HG02840 (cell line): ENCODE data around the gene KATNAL1.
"Not testable (repeated sequence)": the region's sequence is repeated elsewhere in the genome, so short reads cannot be mapped to it uniquely, and the experiment has no call there.

Experiments
- ATAC-seq: cut with Tn5 transposase; IDR thresholded peaks from one replicate; pipeline ENCODE4 v1.9.1; 2021; ENCODE audit warnings: mild to moderate bottlenecking, moderate library complexity, moderate number of reproducible peaks; ENCODE audit not compliant: unreplicated experiment, low FRiP score

The KATNAL1 gene

DNA sequence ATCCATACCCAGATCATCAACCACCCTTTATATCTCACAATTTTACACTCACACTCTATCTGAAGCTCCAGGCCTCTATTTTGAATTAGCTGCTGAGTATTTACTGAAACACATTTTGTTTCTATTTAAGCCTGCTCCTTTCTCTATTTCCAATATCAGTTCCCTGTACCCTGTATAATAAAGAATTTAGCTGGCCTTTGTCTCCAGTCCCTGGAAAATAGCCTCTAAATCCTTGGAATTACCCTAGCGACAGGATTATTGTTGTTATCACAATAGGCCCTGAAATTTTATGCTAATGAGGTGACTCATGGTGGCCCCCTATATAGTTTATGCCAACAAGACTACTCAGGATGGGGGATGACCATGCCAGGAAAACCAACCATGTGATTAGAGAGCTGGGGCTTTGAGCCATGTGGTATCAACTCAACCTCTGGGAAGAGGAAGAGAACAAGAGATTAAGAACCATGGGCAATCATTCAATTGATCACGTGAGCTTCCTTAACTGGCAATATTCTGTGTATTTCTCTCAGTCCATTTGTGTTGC lies 72.7 kb downstream of the KATNAL1 start:
- no peak for ATAC-seq

DNA sequence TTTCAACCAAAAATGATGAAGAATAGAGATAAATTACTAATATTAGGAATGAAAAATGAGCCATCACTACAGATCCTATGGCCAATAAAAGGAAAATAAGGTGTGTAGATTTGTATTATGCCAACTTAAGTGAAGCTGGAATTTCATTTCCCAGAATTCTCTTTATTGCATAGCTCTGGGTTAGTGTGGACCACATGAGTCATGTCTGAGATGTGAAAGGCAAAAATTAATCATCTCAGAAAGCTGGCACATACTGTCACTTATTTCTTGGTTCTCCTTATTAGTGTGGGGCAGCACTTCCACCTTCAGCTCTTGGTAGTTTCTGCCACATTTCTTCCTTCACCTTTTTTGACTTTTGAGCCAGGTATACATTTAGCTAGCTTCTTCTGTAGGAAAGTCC lies 82.6 kb downstream of the KATNAL1 start:
- no peak for ATAC-seq

DNA sequence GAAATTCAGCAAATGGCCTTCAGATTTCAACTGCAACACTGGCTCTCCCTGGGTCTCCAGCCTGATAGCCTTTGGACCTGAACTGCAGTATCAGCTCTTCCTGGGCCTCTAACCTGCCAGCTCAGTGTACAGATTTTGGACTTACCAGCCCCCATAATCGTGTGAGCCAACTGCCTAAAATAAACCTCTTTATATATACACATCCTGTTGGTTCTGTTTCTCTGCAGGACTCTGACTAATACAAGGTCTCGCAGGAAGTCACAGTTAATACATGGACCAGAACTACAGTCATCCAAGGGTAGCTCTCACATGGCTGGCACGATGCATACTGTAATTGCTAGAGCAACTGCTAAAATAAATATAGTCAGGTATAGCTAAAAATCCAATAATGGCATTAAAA lies 85.1 kb downstream of the KATNAL1 start:
- no peak for ATAC-seq

DNA sequence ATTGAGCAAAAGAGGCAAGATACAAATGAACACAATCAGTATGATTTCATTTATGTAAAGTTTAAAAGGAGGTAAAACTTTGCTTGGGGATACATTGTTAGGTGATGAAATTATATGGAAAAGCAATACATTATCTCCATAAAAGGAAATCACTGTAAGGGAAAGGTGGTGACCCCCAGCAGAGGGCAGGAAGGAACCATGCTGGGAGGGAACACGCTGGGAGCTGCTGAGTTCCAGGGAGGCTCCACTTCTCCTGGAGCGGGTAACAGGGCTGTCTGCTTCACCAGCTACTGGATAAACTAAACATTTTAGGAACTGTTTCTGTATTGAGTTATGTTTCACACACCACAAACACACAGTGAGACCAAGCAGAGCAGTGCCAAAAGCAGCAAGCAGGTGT lies 91.2 kb downstream of the KATNAL1 start:
- no peak for ATAC-seq

DNA sequence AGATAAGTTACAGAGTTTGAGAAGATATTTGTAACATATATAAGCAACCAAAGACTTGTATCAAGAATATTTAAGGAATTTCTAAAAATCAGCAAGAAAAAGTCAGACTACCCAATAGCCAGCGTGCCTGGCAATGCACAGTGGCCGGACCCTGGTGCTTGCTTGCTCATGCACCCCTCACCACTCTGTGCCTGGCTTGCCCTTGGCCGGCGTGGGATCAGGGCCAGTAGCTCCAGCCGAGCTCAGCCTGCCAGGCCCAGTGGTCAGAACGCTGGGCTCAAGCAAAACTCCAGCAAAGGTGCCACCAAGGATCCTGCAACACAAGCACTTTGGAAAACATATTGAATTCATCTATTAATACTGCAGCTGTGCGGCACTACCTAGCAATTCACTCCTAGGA lies 95.1 kb downstream of the KATNAL1 start:
- ATAC-seq: no peak

DNA sequence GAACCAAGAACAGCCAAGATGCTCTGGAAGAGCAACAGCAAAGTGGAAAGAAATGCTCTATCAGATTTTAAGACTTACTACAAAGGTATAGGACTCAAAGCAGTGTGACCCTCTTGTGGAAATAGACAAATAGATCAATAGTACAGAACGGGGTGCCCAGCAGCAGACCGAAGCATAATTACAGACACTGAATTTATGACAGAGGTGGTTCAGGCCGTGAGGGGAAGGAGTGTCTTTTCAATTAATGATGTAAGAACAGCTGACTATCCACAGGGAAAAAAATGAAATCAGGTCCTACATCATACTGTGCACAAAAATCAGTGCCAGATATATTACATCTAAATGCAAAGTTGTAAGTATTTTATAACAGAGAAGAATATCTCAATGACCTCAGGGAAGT lies 95.6 kb downstream of the KATNAL1 start:
- no peak for ATAC-seq

DNA sequence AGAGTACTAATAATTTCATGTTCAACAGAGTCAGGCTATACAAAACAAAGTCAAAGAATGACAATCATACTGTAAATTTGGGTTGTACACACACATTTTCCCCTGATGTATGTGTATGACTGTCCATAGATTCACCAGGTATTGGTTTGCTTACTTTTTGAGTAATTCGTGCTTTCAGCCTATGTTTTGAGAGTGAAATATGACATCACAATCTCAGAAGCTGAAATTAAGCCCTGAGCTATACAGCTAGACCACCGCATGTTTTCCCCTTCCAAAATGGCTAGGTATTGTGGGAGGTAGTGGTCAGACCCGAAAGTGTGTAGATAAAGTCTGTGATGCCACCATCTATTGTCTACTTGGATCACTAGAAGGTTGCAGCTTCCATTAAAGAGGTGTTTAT lies 102.8 kb downstream of the KATNAL1 start:
- ATAC-seq: no peak

DNA sequence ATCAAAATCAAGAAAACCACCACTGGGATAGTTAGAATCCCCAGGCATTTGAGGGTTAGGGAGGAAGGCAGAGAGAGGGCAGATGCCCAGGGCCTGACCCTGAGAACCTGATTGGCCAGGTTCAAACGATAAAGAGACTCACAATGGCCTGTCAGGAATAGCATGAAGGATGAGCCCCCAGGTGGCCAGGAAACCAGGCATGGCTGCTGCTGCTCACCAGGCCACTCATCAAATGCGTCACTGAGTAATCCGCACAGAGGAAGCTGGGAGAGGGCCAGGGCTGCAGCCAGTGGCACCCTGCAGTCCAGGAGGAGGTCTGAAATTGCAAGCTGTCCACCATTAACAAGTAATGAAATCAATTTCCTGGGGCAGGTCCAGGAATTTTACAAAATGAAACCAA lies 111.3 kb downstream of the KATNAL1 start:
- no peak for ATAC-seq

DNA sequence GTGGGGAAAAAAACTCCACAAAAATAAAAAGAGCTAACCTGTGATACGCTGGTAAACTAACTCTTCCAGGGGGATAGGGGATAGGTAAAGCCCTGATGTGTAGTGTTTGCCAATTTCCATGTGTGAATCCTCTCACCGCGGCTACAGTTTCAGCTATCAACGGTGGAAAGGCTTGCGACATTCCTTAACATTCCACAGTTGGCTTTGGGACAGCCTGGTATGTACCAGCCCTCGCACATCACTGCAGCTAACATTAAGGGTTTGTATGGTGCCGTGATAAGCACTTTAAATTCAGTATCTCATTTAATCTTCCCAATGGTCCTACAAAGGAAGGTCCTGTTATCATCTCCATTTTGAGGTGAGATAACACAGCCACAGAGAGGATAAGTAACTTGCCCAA lies 112.4 kb downstream of the KATNAL1 start:
- no peak for ATAC-seq

DNA sequence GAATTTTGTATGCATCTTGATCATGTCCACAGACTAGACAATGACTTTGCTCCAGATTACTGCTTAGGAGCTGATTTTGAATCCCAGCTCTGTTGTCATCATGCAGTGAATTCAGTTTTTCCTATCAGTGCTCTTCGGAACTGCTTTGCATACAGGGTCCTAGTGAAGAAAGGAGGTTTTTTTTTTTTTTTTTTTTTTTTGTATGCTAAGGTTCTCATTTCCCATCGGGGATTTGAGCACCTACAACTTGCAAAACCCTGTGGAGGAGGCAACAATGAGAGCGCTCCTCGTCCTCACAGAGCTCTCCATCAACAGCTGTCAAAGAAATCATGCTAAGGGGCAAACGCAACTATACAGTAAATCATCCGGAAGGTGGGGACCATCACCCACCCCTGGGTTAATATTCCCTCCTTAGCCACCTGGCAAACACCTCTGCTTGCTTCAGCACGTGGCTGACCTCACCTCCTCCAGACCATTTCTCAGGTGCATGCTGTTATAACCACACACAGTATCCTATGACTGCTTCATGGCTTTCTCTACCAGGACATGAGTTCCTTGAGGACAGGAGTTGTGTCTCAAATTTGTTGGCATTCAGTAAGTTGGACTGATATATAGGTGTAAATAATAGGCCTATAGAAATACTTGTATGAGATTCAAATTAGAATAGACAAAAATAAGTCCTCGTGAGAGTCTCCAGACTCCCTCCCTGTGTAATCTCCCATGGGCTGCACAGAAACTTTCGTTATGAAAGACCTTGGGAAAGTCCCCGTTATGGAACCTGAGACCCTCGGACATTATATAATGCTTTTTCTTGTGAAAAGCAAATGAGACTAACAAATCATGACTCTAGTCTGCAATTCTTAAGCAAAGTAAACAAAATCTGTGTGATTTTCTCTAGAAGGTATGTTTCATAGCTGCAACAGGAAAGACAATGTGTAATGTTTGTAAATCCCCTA lies 113.8 kb downstream of the KATNAL1 start:
- ATAC-seq: no peak

DNA sequence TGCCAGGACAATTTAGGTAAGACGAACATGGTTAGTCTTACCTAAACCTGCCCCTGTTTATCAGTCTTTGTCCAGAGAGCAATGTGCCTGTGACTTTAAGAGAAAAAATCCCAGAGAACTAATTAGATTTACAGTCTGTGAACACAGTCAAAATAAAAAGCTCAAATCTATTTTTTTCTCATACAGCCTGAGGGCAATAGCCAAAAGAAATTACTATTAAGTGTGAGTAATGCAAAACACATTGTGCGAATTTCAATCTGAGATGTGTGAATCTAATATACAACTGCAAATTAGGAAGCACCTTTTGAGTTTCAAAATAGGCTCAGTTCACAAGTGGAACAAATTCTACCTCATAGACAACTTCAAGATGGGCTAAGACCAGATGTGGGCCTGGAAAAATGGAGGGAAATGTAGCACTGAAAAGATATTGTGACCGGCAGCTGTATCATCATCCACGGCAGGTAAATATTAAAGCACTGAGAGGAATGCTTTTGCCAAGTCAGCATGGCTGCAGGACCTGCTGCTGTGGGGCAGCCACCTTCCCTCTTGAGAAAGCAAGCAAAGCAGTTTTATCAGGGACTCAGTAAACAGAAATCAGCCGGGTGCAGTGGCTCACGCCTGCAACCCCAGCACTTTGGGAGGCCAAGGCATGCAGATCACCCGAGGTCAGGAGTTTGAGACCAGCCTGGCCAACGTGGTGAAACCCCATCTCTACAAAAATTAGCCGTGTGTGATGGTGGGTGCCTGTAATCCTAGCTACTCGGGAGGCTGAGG lies 114.8 kb downstream of the KATNAL1 start:
- ATAC-seq: no peak

DNA sequence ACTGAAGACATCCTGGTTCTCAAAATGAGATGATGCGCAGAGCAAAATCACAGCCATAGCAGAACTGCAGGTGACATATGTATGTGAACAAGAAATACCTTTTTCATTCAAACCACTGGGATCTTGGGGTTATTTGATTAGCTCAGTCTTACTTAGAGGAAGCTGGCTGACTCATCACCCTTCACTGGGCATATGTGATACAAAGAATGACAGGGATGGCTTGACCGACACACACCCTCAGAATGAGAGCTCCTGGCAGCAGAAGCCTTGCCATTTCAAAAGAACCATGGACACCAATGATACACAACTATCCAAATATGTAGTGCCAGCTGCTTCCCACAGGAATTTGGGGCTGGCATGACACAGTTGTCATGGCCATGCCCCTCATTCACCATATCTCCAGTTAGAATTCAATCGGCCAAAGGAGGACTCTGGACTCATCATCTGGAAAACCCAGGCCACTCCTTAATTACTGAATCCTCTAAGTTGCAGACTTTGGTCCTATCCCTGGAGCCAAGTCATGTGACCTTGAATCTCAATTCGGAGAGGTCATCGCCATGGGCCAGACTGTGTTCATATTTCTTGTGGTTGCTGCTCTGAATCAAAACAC lies 115.8 kb downstream of the KATNAL1 start:
- no peak for ATAC-seq

DNA sequence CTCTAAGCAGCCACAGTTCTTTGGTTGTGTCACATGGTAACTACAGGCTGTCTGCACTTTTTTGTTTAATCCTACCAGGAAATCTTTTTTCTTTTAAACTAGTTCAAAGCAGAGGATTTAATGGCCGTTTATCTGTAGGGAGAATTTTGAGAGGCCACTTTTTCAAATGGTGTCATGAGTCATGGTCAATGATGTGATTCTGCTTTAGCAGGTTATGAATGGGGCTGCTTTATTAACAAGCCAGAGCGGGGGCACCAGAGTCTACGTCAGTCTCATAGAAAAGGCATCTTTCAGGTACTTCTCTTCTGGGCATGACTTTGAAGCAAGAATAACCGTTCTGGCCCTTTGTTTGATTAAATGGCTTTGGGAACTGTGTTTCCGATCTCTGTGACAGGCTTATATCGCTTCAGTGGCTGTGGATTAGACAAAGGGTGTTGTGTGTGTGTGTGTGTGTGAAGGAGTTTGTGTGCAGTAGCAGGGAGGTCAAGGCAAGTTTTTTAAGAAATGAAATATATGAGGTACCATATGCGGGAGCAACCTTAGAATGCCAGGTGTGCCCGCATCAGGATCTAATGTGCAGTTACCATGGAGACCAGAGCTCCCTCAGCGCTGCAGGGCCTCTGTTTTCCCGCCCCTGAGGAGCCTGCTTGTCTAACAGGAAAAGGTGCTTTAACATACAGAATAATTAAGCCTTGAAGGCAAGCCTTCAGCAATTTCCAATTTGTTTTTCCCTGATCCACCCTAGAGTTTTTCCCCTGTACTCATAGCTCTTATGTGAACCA lies 120.5 kb downstream of the KATNAL1 start:
- no peak for ATAC-seq

DNA sequence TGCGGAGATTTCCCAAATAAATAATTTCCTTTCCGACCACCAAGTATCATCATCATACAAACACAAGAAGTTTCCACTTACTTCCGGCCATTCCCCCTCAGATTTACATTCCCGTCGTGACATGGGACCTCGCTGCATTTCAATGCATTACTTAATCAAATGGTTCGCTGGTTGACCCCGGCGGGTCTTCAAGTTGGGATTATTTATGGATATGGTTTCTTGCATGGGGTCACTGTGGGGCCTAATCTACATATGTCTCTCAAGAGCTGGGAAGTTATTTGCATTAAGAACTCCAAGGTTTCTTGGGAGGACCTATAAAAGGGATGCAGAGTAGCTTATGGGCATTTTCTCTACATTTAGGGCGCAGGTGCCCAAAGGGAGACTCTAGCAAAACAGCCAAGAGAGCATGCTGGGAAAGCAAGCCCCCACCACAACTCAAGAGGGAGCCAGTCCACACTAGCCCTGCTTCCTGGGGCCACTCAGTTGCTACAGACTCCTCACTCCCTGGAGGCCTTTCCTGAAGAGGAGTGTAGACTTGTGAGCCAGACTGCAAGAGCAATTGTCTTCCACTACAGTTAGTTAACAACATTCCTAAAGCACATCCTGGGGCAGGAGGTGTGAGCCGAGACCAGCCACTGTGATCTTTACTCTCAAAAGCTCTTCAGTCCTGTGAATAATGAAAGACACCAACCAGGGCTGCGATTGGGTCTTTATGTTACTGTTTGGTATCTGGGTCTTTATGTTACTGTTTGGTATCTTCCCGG lies 125.3 kb downstream of the KATNAL1 start:
- no peak for ATAC-seq

DNA sequence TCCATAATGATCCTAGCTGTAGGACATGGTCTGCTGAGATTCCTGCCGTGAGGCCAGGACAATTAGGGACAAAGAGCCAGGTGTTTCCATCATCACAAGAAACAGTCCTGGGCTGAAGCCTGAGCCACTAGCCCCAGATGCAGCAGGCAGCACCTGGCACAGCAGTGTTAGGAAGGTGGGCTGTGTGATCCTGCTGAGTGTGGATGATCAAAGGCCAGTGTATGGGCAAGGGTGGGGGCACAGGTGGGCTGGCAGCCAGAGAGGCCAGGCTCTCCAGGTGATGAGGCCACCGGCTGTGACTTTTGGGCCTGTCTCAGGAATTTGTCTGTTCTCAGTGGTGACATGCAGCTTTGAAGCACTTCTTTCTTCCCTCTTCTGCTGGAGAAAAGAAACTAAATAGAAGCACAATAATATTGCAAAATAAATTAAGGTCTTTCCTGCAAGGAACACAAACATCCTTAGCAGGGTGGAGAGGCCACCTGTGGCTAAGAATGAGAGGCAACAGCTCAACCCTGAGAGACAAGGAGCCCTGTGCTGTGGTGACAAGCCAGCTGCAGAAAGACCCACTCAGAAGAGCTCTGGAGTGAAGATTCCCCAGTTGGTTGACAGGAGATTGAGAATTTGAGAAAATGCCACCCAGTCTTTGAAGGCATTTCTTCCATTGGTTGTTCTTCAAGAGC lies 127.6 kb downstream of the KATNAL1 start:
- ATAC-seq: no peak

DNA sequence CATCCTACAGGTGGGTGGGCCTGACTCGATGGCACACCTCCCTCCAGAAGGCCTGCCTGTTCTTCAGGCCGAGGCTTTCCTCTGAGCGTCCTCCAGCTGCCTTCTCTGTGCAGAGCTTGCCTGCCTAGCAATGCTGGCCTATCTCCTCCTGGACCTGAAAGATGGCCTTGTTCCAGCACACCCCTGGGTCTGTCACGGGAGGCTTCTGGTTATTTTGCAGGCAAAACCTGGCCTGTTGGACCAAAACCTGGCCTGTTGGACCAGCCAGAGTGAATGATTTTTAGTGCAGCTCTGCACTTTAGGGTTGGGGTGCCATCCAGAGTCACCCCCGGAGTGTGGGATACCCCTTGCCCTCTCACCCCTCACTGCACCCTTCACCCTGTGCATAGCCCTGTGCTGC lies 128.4 kb downstream of the KATNAL1 start:
- no peak for ATAC-seq

DNA sequence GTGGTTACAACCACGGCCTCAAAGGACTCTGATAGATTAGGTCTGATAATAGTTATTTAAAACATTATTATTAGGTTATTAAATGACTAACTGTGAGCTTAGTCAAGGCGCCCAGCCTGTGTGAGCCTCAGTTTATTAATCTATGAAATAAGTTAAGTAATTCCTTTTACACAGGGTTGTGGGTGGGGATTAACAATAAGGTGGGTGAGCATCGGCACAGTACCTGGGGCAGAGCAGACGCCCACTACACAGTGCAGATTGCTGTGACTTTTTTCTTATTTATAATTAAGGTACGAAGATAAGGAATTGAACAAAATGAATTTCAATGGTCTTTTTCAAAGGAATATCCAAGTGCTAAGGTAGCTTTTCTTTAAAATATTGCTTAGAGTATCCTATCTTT lies 132.2 kb downstream of the KATNAL1 start:
- no peak for ATAC-seq

DNA sequence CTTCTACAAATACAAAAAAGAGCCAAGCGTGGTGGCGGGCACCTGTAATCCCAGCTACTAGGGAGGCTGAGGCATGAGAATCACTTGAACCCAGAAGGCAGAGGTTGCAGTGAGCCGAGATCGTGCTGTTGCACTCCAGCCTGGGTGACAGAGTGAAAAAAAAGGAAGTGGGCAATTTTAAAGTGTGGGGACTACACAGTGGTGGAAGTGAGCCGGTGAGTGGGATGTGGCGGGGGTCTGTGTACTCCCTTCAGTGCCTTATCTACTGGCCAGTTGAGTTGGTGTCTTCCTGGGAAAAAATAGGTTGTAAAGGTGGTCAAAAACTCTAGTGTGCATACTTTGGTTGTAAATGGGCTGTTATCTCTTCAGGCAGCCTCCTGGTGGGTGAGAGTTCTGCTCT lies 133.1 kb downstream of the KATNAL1 start:
- not testable (repeated sequence) for ATAC-seq

DNA sequence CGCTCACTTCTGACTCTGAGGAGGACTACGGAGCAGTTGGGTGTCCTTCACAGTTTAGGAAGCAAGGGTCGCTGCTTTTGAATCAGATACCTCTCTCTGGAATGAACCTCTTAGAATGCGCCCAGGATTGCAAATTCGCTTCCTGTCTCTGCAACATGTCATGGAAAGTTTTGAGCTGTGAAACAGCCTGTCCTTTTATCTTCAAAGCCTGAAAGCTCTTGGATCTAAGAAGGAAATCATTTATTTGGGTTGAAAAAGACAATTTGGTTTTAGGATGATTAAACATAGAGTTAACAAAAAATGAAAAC lies 134.1 kb downstream of the KATNAL1 start:
- ATAC-seq: no peak
